SK-N-SH (cell line): ENCODE measurements around the gene PRKCA. TPM values are rescaled to one million over a fixed set of nuclear protein-coding genes. Genes with fewer than 3 reads are reported as not detected.

Source experiments
- EP300 ChIP-seq, 2 experiments: IDR thresholded peaks; 2 replicates each; pipeline versions ENCODE4 v1.4.0 to v1.6.1; 2012; ENCODE audit warnings: borderline replicate concordance in 1 of 2, low read depth in 1 of 2, low read length in 1 of 2
- EZH2phosphoT487 ChIP-seq: fragments of 200-600 bp; sonication (generic); IDR thresholded peaks from 2 replicates; pipeline ENCODE4 v1.6.1; 2017; ENCODE audit warnings: low read depth, mixed run types, mild to moderate bottlenecking, antibody characterized with exemption, moderate library complexity, borderline replicate concordance
- FOSL2 ChIP-seq: IDR thresholded peaks from 2 replicates; pipeline ENCODE4 v1.4.0; 2012; ENCODE audit warnings: low read depth, mild to moderate bottlenecking, moderate library complexity, borderline replicate concordance
- FOXM1 ChIP-seq: IDR thresholded peaks from 2 replicates; pipeline ENCODE4 v1.4.0; 2012; ENCODE audit warnings: low read depth, mild to moderate bottlenecking
- GATA2 ChIP-seq: sonication (generic); formaldehyde crosslinking; IDR thresholded peaks from 2 replicates; pipeline ENCODE4 v1.5.0; 2020; ENCODE audit warnings: mild to moderate bottlenecking, missing genetic modification reagents
- JUND ChIP-seq: IDR thresholded peaks from 2 replicates; pipeline ENCODE4 v1.4.0; 2012
- MEF2A ChIP-seq: IDR thresholded peaks from 2 replicates; pipeline ENCODE4 v1.4.0; 2012; ENCODE audit warnings: low read depth, borderline replicate concordance
- MXI1 ChIP-seq: IDR thresholded peaks from 2 replicates; pipeline ENCODE4 v1.6.1; 2012; ENCODE audit warnings: mild to moderate bottlenecking, low read depth, low read length, improper control_type of control experiment
- RAD21 ChIP-seq: IDR thresholded peaks from 2 replicates; pipeline ENCODE4 v1.6.1; 2012; ENCODE audit warnings: mild to moderate bottlenecking, low read length
- RCOR1 ChIP-seq: fragments of 150-350 bp; IDR thresholded peaks from 2 replicates; pipeline ENCODE4 v1.6.1; 2017; ENCODE audit warnings: antibody characterized with exemption, low read length
- RXRA ChIP-seq: IDR thresholded peaks from 2 replicates; pipeline ENCODE4 v1.4.0; 2012; ENCODE audit warnings: low read depth, mild to moderate bottlenecking, borderline replicate concordance
- SIN3A ChIP-seq: IDR thresholded peaks from 2 replicates; pipeline ENCODE4 v1.6.1; 2012; ENCODE audit warnings: low read depth, mild to moderate bottlenecking, low read length, moderate library complexity, borderline replicate concordance
- SMC3 ChIP-seq: IDR thresholded peaks from 2 replicates; pipeline ENCODE4 v1.6.1; 2012; ENCODE audit warnings: low read depth, low read length, improper control_type of control experiment
- TAF1 ChIP-seq: IDR thresholded peaks from 2 replicates; pipeline ENCODE4 v1.6.1; 2012; ENCODE audit warnings: low read depth, mild to moderate bottlenecking, low read length, moderate library complexity, borderline replicate concordance
- TCF12 ChIP-seq: IDR thresholded peaks from 2 replicates; pipeline ENCODE4 v1.4.0; 2012
- TEAD4 ChIP-seq: IDR thresholded peaks from 2 replicates; pipeline ENCODE4 v1.4.0; 2012; ENCODE audit warnings: mild to moderate bottlenecking, borderline replicate concordance; ENCODE audit not compliant: insufficient read depth
- USF2 ChIP-seq: fragments of 150-350 bp; IDR thresholded peaks from 2 replicates; pipeline ENCODE4 v1.6.1; 2017; ENCODE audit warnings: antibody characterized with exemption, low read length, low read depth, borderline replicate concordance
- YY1 ChIP-seq: IDR thresholded peaks from 2 replicates; pipeline ENCODE4 v1.4.0; 2012; ENCODE audit warnings: low read depth, mild to moderate bottlenecking
- polyA plus RNA-seq, 3 experiments: library from polyadenylated mRNA; depleted of rRNA; stranded (reverse); fragments of >200 nt; gene quantifications; 2 replicates each; pipeline ENCODE4 v1.2.3, GENCODE V29; 2012
- TF ChIP-seq, protein P1 (sequence below): IDR thresholded peaks from 2 replicates; pipeline ENCODE4 v1.4.0; 2012; ENCODE audit warnings: low read depth, borderline replicate concordance
- TF ChIP-seq, protein P2 (sequence below): IDR thresholded peaks from 2 replicates; pipeline ENCODE4; 2012

Gene PRKCA
- polyA plus RNA-seq, 1 of the 3 experiments (the other 2 are of a cell fraction), result 108 TPM

DNA sequence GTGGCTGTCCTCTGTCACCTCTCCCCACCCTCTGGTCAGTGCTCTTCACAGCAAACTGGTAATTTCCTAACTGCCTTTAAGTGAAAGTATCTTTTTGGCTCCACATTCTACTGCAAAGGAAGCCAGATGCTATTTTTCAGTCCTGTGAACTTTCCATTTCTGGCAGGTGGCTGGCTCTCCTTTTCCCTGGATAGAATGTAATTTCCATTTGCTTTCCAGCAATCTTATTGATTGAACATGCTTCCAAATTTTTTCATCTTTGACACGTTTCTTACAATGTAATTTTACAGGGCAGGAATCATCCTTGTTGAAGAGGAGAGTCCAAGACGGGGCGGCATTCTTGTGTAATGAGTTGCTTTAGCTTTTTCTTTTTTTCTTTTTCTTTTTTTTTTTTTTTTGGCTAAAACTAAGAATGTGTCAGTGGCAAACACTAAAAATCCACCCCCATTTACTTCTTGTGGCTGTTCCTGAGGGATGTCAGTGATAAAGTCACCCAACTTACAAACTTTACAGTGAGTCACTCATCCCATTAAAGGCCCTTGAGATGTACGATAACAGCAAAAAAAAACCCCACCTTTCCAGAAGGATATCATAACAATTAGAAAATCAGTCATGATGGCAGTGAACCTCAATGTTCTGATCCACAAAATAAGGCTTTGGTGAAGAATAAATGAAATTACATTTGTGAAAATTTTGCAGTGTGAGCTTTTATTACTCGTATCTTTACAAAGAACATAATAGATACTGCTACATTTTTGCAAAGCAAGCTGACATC lies 29.4 kb upstream of the PRKCA start (continued):
- TF ChIP-seq, protein P1, sequence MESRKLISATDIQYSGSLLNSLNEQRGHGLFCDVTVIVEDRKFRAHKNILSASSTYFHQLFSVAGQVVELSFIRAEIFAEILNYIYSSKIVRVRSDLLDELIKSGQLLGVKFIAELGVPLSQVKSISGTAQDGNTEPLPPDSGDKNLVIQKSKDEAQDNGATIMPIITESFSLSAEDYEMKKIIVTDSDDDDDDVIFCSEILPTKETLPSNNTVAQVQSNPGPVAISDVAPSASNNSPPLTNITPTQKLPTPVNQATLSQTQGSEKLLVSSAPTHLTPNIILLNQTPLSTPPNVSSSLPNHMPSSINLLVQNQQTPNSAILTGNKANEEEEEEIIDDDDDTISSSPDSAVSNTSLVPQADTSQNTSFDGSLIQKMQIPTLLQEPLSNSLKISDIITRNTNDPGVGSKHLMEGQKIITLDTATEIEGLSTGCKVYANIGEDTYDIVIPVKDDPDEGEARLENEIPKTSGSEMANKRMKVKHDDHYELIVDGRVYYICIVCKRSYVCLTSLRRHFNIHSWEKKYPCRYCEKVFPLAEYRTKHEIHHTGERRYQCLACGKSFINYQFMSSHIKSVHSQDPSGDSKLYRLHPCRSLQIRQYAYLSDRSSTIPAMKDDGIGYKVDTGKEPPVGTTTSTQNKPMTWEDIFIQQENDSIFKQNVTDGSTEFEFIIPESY, result 0 out of 2 replicates have a peak, but pooled peaks have one; percentile 66
- TF ChIP-seq RCOR1 (no peak), RXRA (peak; percentile 74; the same call in 1 of the 2 replicates), MEF2A (peak; percentile 58; the same call in 1 of the 2 replicates), SIN3A (peak; percentile 76; the same call in 1 of the 2 replicates), FOXM1 (peak; percentile 90), EP300 (IDR thresholded peaks at IDR 0.05; ENCODE audit: borderline replicate concordance in 1 of 2, low read depth in 1 of 2, low read length in 1 of 2) (peak; percentile 28 to 97; a peak in 3 of 4 replicates), SMC3 (no peak), JUND (peak; percentile 99), YY1 (peak; percentile 54; the same call in 1 of the 2 replicates), RAD21 (no peak), TCF12 (peak; percentile 95), MXI1 (no peak), GATA2 (no peak), EZH2phosphoT487 (no peak), USF2 (no peak), TEAD4 (peak; percentile 97), FOSL2 (peak; percentile 95), TAF1 (peak; percentile 41; the same call in 1 of the 2 replicates)
- TF ChIP-seq, protein P2, sequence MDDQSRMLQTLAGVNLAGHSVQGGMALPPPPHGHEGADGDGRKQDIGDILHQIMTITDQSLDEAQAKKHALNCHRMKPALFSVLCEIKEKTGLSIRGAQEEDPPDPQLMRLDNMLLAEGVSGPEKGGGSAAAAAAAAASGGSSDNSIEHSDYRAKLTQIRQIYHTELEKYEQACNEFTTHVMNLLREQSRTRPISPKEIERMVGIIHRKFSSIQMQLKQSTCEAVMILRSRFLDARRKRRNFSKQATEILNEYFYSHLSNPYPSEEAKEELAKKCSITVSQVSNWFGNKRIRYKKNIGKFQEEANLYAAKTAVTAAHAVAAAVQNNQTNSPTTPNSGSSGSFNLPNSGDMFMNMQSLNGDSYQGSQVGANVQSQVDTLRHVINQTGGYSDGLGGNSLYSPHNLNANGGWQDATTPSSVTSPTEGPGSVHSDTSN, result peak; percentile 95
